ENCODE data around the gene BCL2L11. TPM values are rescaled to one million over a fixed set of nuclear protein-coding genes. Genes with fewer than 3 reads are reported as not detected.

Gene BCL2L11
- total RNA-seq, 4 donors from 2014 or later = 8.9 to 27.0 (median 18.0) TPM

DNA sequence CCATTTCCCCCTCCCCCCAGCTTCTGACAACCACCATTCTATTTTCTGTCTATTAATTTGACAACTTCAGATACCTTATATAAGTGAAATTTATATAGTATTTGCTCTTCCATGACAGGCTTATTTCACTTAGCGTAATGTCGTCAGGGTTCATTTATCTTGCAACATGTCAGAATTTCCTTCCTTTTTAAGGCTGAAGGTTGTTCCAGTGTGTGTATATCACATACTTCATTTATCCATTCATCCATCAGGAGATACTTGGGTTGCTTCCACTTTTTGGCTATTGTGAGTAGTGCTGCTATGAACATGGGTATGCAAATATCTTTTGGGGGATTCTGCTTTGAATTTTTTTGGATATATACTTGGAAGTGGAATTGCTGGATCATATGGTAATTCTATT lies 7.4 kb downstream of the BCL2L11 start:
- WGBS = 98% methylated on average over 2 of the region's 2 CpGs
- H3K4me1 ChIP-seq = peaks cover 15% of the 10 kb centered on the region

GRCh38 chr2:111133603-111134002 lies 12.9 kb downstream of the BCL2L11 start:
- Histone ChIP-seq H3K27ac (no peak overlapping the region), H3K27me3 (no peaks in the 10 kb centered on the region), H3K9me3 (no peaks in the 10 kb centered on the region), H3K4me1 (peaks cover 8% of the 10 kb centered on the region), H3K4me3 (no peak overlapping the region), H3K36me3 (peaks cover 15% of the 10 kb centered on the region)
- TF ChIP-seq POLR2A (IDR thresholded peaks at IDR 0.05) = no peak
- TF ChIP-seq CTCF (IDR thresholded peaks at IDR 0.05) = no peak
- no peak for TF ChIP-seq EP300 (IDR thresholded peaks at IDR 0.05)
- no peak for TF ChIP-seq POLR2AphosphoS5 (IDR thresholded peaks at IDR 0.05)
- WGBS = 81% methylated on average over 2 of the region's 2 CpGs
- DNase-seq (ENCODE audit: low spot score in 2 of 2) = no peak

More for the DNA sequence above, 7.4 kb downstream of the BCL2L11 start:
- no peaks in the 10 kb centered on the region for H3K9me3 ChIP-seq
- no peak for DNase-seq (ENCODE audit: low spot score in 2 of 2)
- no peak overlapping the region for H3K27ac ChIP-seq
- peaks cover 22% of the 10 kb centered on the region for H3K36me3 ChIP-seq
- no peak for TF ChIP-seq POLR2A (IDR thresholded peaks at IDR 0.05)
- no peak for TF ChIP-seq POLR2AphosphoS5 (IDR thresholded peaks at IDR 0.05)
- no peak for TF ChIP-seq EP300 (IDR thresholded peaks at IDR 0.05)
- TF ChIP-seq CTCF (IDR thresholded peaks at IDR 0.05) = no peak
- no peak overlapping the region for H3K4me3 ChIP-seq
- H3K27me3 ChIP-seq = no peaks in the 10 kb centered on the region

DNA sequence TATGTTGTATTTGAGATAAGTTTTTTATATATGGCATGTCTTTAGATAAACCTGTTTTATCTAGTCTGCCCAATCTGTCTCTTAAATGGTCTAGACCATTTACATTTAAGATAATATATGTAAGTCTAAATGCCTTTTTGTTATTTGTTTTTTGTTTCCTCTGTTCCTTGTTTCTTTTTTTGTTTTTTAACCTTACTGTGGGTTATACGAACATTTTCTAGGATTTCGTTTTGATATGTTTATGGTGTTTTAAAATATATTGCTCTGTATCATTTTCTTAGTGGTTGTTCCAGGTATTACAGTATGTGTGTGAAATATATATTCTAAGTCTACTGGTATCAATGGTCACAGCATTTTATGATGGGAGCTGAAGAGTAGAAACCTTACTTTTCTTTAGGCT lies 13.3 kb downstream of the BCL2L11 start:
- peaks cover 11% of the 10 kb centered on the region for H3K36me3 ChIP-seq
- WGBS = 76% methylated on average over 2 of the region's 2 CpGs
- H3K4me3 ChIP-seq = no peak overlapping the region
- no peak for DNase-seq (ENCODE audit: low spot score in 2 of 2)
- no peak for TF ChIP-seq CTCF (IDR thresholded peaks at IDR 0.05)
- TF ChIP-seq POLR2AphosphoS5 (IDR thresholded peaks at IDR 0.05) = no peak
- TF ChIP-seq EP300 (IDR thresholded peaks at IDR 0.05) = no peak
- TF ChIP-seq POLR2A (IDR thresholded peaks at IDR 0.05) = no peak
- H3K27me3 ChIP-seq = no peaks in the 10 kb centered on the region
- peaks cover 13% of the 10 kb centered on the region for H3K4me1 ChIP-seq
- no peaks in the 10 kb centered on the region for H3K9me3 ChIP-seq
- no peak overlapping the region for H3K27ac ChIP-seq

GRCh38 chr2:111135237-111135909 lies 14.7 kb downstream of the BCL2L11 start:
- H3K4me3 ChIP-seq = no peak overlapping the region

More at GRCh38 chr2:111135237-111135909, 14.7 kb downstream of the BCL2L11 start:
- 94% methylated on average over 3 of the region's 3 CpGs for WGBS
- TF ChIP-seq CTCF (IDR thresholded peaks at IDR 0.05) (no peak), POLR2AphosphoS5 (IDR thresholded peaks at IDR 0.05) (no peak), EP300 (IDR thresholded peaks at IDR 0.05) (no peak), POLR2A (IDR thresholded peaks at IDR 0.05) (no peak)
- H3K36me3 ChIP-seq = peaks cover 3% of the 10 kb centered on the region
- no peaks in the 10 kb centered on the region for H3K27me3 ChIP-seq
- no peak overlapping the region for H3K27ac ChIP-seq
- no peaks in the 10 kb centered on the region for H3K9me3 ChIP-seq
- peaks cover 23% of the 10 kb centered on the region for H3K4me1 ChIP-seq
- DNase-seq (ENCODE audit: low spot score in 2 of 2) = no peak
